Kidney (tissue), 14 donors: ENCODE measurements around the gene NPAS3. TPM values are rescaled to one million over a fixed set of nuclear protein-coding genes. Genes with fewer than 3 reads are reported as not detected.

ENCODE experiments used
- DNase-seq, 5 donors: peaks; one replicate each; pipeline ENCODE4 v3.0.0-alpha.2; 2013 to 2020
- FAIRE-seq: peaks from 2 replicates; lab custom pipeline; 2012; peaks lifted over from hg19 to GRCh38; lab: Jason Lieb, UNC
- H3K27ac ChIP-seq, 2 donors: one replicate each; pipeline ENCODE4 v1.7.0; 2013; ENCODE audit warnings: low read depth in 2 of 2, low read length in 2 of 2, inconsistent platforms in 1 of 2
- H3K27me3 ChIP-seq: one replicate; pipeline ENCODE4 v1.7.1; 2013; ENCODE audit warnings: low read length, inconsistent platforms; ENCODE audit not compliant: control insufficient read depth, insufficient read depth
- H3K36me3 ChIP-seq, 3 donors: one replicate each; pipeline versions ENCODE4 v1.7.0 to v1.7.1; 2013; ENCODE audit warnings: low read length in 3 of 3, control low read depth in 1 of 3, inconsistent platforms in 1 of 3; ENCODE audit not compliant: insufficient read depth in 3 of 3, control insufficient read depth in 2 of 3
- H3K4me1 ChIP-seq, 3 donors: one replicate each; pipeline versions ENCODE4 v1.7.0 to v1.7.1; 2013; ENCODE audit warnings: low read length in 3 of 3, inconsistent platforms in 1 of 3, low read depth in 1 of 3; ENCODE audit not compliant: control insufficient read depth in 2 of 3, insufficient read depth in 2 of 3
- H3K4me3 ChIP-seq, 3 donors: one replicate each; pipeline versions ENCODE4 v1.7.0 to v1.8.1; 2013; ENCODE audit warnings: low read length in 3 of 3, control low read depth in 1 of 3, inconsistent platforms in 1 of 3
- H3K9ac ChIP-seq, 3 donors: one replicate each; pipeline versions ENCODE4 v1.7.0 to v1.7.1; 2013; ENCODE audit warnings: low read length in 3 of 3, control low read depth in 1 of 3, inconsistent platforms in 1 of 3
- H3K9me3 ChIP-seq, 3 donors: one replicate each; pipeline versions ENCODE4 v1.7.0 to v1.7.1; 2013; ENCODE audit warnings: low read length in 3 of 3, control low read depth in 1 of 3, inconsistent platforms in 1 of 3; ENCODE audit not compliant: control insufficient read depth in 2 of 3, insufficient read depth in 1 of 3
- intact Hi-C: fragments of 100-400 bp; cut with DNase I; formaldehyde crosslinking; loops from one replicate; pipeline ENCODE4 v1.11.1; 2022
- polyA plus RNA-seq: library from polyadenylated mRNA; stranded (reverse); fragments of 350-450 nt; fragmentation: Illumina TruSeq; extraction: RNeasy Lipid Tissue Mini Kit (QIAGEN cat#74804); gene quantifications from one replicate; pipeline ENCODE4 v1.2.3, GENCODE V29; 2014; ENCODE audit warnings: low read depth, low replicate concordance; ENCODE audit not compliant: insufficient read depth
- total RNA-seq: library from RNA; stranded (reverse); fragmentation: NEBNext Ultra II Directional; extraction: Animal tissue kit (Norgen Biotek cat#: 25700); gene quantifications from one replicate; pipeline ENCODE4 v1.2.1, GENCODE V29; 2021
- TF ChIP-seq, protein P1 (sequence below): IDR thresholded peaks from 3 replicates; pipeline ENCODE4 v1.5.1; 2012; ENCODE audit warnings: mild to moderate bottlenecking, moderate library complexity, borderline replicate concordance; ENCODE audit not compliant: insufficient read depth; ENCODE audit errors: extremely low read depth
- donor health status: control.
- donor health status: control.
- donor health status: control.
- donor health status: control.
- donor health status: control.
- donor health status: DM: yes; HTN: yes; CAD: no.
- donor health status: Normal renal cell carcinoma (clear cell type).

The NPAS3 gene
- total and polyA plus RNA-seq, 2 donors from 2014 or later = 0.82 to 5.0 TPM

DNA sequence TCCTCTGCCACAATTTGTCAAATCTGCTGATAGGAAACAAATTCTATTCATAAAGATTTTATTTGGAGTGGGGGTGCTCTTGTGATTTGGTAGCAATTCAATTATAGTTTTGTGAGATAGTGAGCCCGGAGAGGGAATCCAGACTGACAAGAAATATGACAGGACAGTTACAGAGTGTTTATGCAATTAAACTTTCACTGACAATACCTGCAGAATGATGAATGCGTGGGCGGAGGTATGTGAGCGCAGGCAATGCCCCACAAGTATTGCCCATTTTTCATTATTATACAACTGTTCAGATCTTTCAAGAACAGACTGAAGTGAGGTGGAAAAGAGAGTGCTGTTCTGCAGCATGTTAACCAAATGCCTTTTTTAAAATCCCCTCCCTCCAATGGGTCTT is 753.2 kb downstream of the NPAS3 start:
- H3K4me1 ChIP-seq = no peaks in the 10 kb centered on the region

DNA sequence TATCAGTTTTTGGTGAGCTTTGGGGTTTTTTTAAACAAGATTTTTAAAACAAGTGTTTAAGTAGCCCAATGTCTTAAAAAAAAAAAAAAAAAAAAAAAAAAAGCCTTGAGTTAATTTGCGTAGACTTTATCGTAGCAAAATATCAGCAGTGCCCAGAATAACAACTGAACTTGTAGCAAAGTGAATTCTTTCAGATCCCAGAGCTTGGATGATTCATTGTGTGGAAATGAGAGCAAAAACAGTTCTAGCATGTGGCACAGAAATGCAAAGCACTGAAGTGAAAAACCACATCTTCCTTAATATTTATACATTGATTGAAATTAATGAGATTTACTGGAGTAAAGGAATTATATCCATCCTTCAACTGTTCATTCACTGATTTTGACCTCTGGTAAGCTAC is 754.1 kb downstream of the NPAS3 start:
- no peak overlapping the region for H3K4me3 ChIP-seq
- no peaks in the 10 kb centered on the region for H3K9me3 ChIP-seq
- H3K27ac ChIP-seq = no peak overlapping the region
- no peaks in the 10 kb centered on the region for H3K27me3 ChIP-seq
- TF ChIP-seq, protein P1, sequence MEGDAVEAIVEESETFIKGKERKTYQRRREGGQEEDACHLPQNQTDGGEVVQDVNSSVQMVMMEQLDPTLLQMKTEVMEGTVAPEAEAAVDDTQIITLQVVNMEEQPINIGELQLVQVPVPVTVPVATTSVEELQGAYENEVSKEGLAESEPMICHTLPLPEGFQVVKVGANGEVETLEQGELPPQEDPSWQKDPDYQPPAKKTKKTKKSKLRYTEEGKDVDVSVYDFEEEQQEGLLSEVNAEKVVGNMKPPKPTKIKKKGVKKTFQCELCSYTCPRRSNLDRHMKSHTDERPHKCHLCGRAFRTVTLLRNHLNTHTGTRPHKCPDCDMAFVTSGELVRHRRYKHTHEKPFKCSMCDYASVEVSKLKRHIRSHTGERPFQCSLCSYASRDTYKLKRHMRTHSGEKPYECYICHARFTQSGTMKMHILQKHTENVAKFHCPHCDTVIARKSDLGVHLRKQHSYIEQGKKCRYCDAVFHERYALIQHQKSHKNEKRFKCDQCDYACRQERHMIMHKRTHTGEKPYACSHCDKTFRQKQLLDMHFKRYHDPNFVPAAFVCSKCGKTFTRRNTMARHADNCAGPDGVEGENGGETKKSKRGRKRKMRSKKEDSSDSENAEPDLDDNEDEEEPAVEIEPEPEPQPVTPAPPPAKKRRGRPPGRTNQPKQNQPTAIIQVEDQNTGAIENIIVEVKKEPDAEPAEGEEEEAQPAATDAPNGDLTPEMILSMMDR = no peak
- H3K36me3 ChIP-seq = no peaks in the 10 kb centered on the region
- no peak for DNase-seq
- no peak overlapping the region for H3K9ac ChIP-seq
- no peak for FAIRE-seq
- H3K4me1 ChIP-seq = no peaks in the 10 kb centered on the region
- intact Hi-C loops = no loop called here

More for the DNA sequence above, 753.2 kb downstream of the NPAS3 start:
- DNase-seq = no peak
- TF ChIP-seq, protein P1 = no peak
- Histone ChIP-seq H3K4me3 (no peak overlapping the region), H3K27ac (no peak overlapping the region), H3K27me3 (no peaks in the 10 kb centered on the region), H3K36me3 (no peaks in the 10 kb centered on the region), H3K9me3 (no peaks in the 10 kb centered on the region), H3K9ac (no peak overlapping the region)
- no peak for FAIRE-seq
- intact Hi-C loops = no loop called here

DNA sequence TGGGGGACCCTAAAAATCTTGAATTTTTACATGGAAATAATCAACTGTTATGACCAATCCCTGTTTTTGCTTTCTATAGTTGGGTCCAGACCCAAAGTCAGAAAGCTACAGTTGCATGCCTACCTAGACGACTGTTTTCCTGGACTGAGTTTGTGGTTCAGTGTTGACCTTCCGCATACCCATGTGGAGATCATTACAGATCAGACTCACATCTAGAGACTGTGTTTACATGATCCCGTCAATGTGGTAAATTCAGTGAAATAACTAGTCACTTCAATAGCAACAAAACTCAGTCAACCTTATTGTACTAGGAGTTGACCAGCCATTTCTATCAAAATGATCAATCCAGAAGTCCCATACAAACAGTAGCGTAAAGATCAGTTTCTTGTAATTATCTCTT is 754.6 kb downstream of the NPAS3 start:
- Histone ChIP-seq H3K4me1 (no peaks in the 10 kb centered on the region), H3K27me3 (no peaks in the 10 kb centered on the region), H3K9ac (no peak overlapping the region), H3K36me3 (no peaks in the 10 kb centered on the region), H3K4me3 (no peak overlapping the region), H3K9me3 (no peaks in the 10 kb centered on the region), H3K27ac (no peak overlapping the region)
- FAIRE-seq = no peak
- TF ChIP-seq, protein P1 = no peak
- intact Hi-C loops = no loop called here
- DNase-seq = no peak

DNA sequence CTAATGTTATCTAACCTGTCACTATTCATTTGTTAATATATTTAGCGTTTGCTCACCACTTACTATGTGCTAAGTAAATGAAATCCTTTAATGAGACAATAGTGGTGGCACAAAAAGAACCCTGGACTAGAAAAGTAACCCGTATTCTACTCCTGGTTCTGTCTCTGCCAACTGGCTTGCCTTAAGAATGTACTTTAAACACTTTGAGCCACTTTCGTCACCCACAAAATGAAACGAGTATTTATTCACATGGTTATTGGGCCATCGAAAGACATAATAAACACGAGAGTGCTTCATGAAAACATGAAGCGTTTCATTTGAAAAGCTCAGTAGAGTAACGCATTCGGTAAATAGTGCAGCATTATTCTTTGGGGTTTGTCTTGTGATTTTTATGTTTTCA is 757.5 kb downstream of the NPAS3 start:
- intact Hi-C loops = no loop called here
- Histone ChIP-seq H3K9ac (no peak overlapping the region), H3K27ac (no peak overlapping the region), H3K4me3 (no peak overlapping the region), H3K4me1 (no peaks in the 10 kb centered on the region), H3K9me3 (no peaks in the 10 kb centered on the region), H3K36me3 (no peaks in the 10 kb centered on the region), H3K27me3 (no peaks in the 10 kb centered on the region)
- no peak for DNase-seq
- TF ChIP-seq, protein P1 = no peak
- no peak for FAIRE-seq
